Heart right ventricle (tissue), 16 donors: ENCODE results near the gene NANP. TPM values are rescaled to one million over a fixed set of nuclear protein-coding genes. Genes with fewer than 3 reads are reported as not detected.
"Not testable (repeated sequence)": the region's sequence is repeated elsewhere in the genome, so short reads cannot be mapped to it uniquely, and the experiment has no call there.

Experiments
- ATAC-seq, 8 donors: fragments of 200-7000 bp; cut with Tn5 transposase; one replicate each; pipeline ENCODE4 v1.9.1; 2020; ENCODE audit warnings: mild to moderate bottlenecking in 8 of 8, moderate library complexity in 8 of 8, moderate number of reproducible peaks in 1 of 8
- DNase-seq, 2 donors: peaks; one replicate each; pipeline ENCODE4 v3.0.0-alpha.2; 2020
- H3K27ac ChIP-seq, 10 donors: fragments of 200-600 bp; sonication (generic) in 2 of 10; one replicate each; pipeline versions ENCODE4 v1.5.0 to v1.8.0; 2020 to 2022; ENCODE audit warnings: mild to moderate bottlenecking in 3 of 10
- H3K27me3 ChIP-seq, 7 donors: fragments of 200-600 bp; one replicate each; pipeline ENCODE4 v1.8.0; 2021 to 2022; ENCODE audit warnings: mild to moderate bottlenecking in 2 of 7
- H3K36me3 ChIP-seq, 9 donors: fragments of 200-600 bp; sonication (generic) in 1 of 9; one replicate each; pipeline versions ENCODE4 v1.5.0 to v1.8.0; 2020 to 2022; ENCODE audit warnings: mild to moderate bottlenecking in 2 of 9
- H3K4me1 ChIP-seq, 9 donors: fragments of 200-600 bp; sonication (generic) in 1 of 9; one replicate each; pipeline versions ENCODE4 v1.5.0 to v1.8.0; 2020 to 2022; ENCODE audit warnings: mild to moderate bottlenecking in 4 of 9
- H3K4me3 ChIP-seq, 10 donors: fragments of 200-600 bp; sonication (generic) in 2 of 10; one replicate each; pipeline versions ENCODE4 v1.5.0 to v1.8.0; 2020 to 2022; ENCODE audit warnings: mild to moderate bottlenecking in 7 of 10, moderate library complexity in 2 of 10
- H3K9me3 ChIP-seq, 11 donors: fragments of 200-600 bp in 10 of 11; sonication (generic) in 2 of 11; one replicate each; pipeline versions ENCODE4 v1.5.0 to v1.8.0; 2013 to 2022; ENCODE audit warnings: mild to moderate bottlenecking in 2 of 11, control low read depth in 1 of 11, moderate library complexity in 1 of 11
- CTCF ChIP-seq, 9 donors: fragments of 200-600 bp; sonication (generic) in 2 of 9; IDR thresholded peaks; one replicate each; pipeline versions ENCODE4 v1.5.0 to v1.8.0; 2021 to 2022; ENCODE audit warnings: antibody characterized with exemption in 9 of 9, mild to moderate bottlenecking in 5 of 9, moderate library complexity in 1 of 9
- WGBS, 2 donors: extraction: QIAGEN DNeasy Blood & Tissue Kit; methylation state at CpG; one replicate each; pipeline ENCODE4 v1.1.7; 2013; ENCODE audit warnings: inconsistent platforms in 1 of 2; 5-methylcytosine and 5-hydroxymethylcytosine counted together
- intact Hi-C, 10 donors: fragments of 100-400 bp; cut with DNase I; formaldehyde crosslinking; loops; one replicate each; pipeline versions ENCODE4 v1.11.1 to v1.14.2; 2022
- polyA plus RNA-seq, 2 donors: library from polyadenylated mRNA; stranded (reverse); fragments of 200-250 nt; gene quantifications; one replicate each; pipeline ENCODE4 v1.2.3, GENCODE V29; 2013
- total RNA-seq, 10 donors: library from RNA; stranded (reverse); fragmentation: NEBNext Ultra II Directional in 3 of 10; extraction: Animal tissue kit (Norgen Biotek cat#: 25700) in 3 of 10; gene quantifications; one replicate each; pipeline versions ENCODE4 v1.2.1 to v1.2.4, GENCODE V29; 2021 to 2023
- donor health status: Arrhythmogenic right ventricular cardiomyopathy.
- donor health status: ischemic (EF 13 %, LVEDD 7.1; RV severe dilation, severe dysfunction).
- donor health status: healthy with polysubstance abuse.
- donor health status: DM: no; HTN: yes; CAD: no.
- donor health status: DM: no; HTN: no; CAD: no.
- donor health status: ischemic (EF 25% LVEDD 6.9; RV normal size, moderate dysfunction).
- donor health status: ischemic (EF 25% LVEDD 5.7; RV mildly dilated, moderate dysfunction).
- donor health status: healthy.
- donor health status: DM: yes; HTN: yes; CAD: no.
- donor health status: Ischemic cardiomyopathy.
- donor health status: ischemic (EF 35%, LVEDD 5.7; RV mildly dilated, moderate dysfunction).
- donor health status: nonischemic (EF 11% LVEDD 7.7; RV severe dilation, severe dysfunction).
- donor health status: DM: yes; HTN: yes; CAD: no.
- donor health status: PGD.
- donor health status: ischemic (EF 29% LVEDD 5.4; RV normal size, mild dysfunction).
- donor health status: nonischemic (EF 23%, LVEDD 6.1; RV moderate dilation, normal function).

NANP gene
- total and polyA plus RNA-seq, 12 donors, result 1.7 to 6.2 (median 2.9) TPM

- ATAC-seq (peak in 2 of 8 donors; percentile 17 to 34), DNase-seq (no peak)
- WGBS, 2 donors, result 71 to 76% methylated on average over 10 of the region's 10 CpGs
- H3K4me1 ChIP-seq, result no peaks in the 10 kb centered on the region
- H3K36me3 ChIP-seq, result no peaks in the 10 kb centered on the region
- intact Hi-C loops, result no loop called here
- no peak for TF ChIP-seq CTCF (IDR thresholded peaks at IDR 0.05)
- no peaks in the 10 kb centered on the region for H3K27me3 ChIP-seq
- H3K9me3 ChIP-seq, result no peaks in the 10 kb centered on the region
- no peak overlapping the region for H3K27ac ChIP-seq
- no peak overlapping the region for H3K4me3 ChIP-seq
Measured at GRCh38 chr20:25600632-25601031, 23.2 kb downstream of the NANP start.

- Histone ChIP-seq H3K27ac (no peak overlapping the region), H3K4me1 (no peaks in the 10 kb centered on the region), H3K9me3 (no peaks in the 10 kb centered on the region), H3K4me3 (no peak overlapping the region), H3K36me3 (no peaks in the 10 kb centered on the region), H3K27me3 (no peaks in the 10 kb centered on the region)
- no peak for ATAC-seq
- TF ChIP-seq CTCF (IDR thresholded peaks at IDR 0.05), result no peak
- WGBS, 2 donors, result 65 to 73% methylated on average over 9 of the region's 9 CpGs
- intact Hi-C loops, result no loop called here
- DNase-seq, result no peak
Measured at GRCh38 chr20:25592135-25592852, 31.5 kb downstream of the NANP start.

- H3K27me3 ChIP-seq, H3K36me3 ChIP-seq, H3K27ac ChIP-seq, H3K4me3 ChIP-seq, ATAC-seq, H3K9me3 ChIP-seq, DNase-seq, H3K4me1 ChIP-seq, intact Hi-C loops: not testable (repeated sequence)
- WGBS, 2 donors, result 77 to 86% methylated on average over 4 of the region's 4 CpGs
Measured at GRCh38 chr20:25590778-25591177, 33.0 kb downstream of the NANP start.

- Histone ChIP-seq H3K36me3 (no peaks in the 10 kb centered on the region), H3K27me3 (peaks cover 0 to 29% (median 21%) of the 10 kb centered on the region in 7 donors), H3K4me3 (no peak overlapping the region), H3K27ac (no peak overlapping the region), H3K4me1 (peaks cover 0 to 14% (median 11%) of the 10 kb centered on the region in 9 donors), H3K9me3 (no peaks in the 10 kb centered on the region)
- DNase-seq (no peak), ATAC-seq (no peak)
- 96% methylated on average over 7 of the region's 7 CpGs for WGBS, 2 donors
- TF ChIP-seq CTCF (IDR thresholded peaks at IDR 0.05), result no peak
- intact Hi-C loops, result loop anchor here in 1 of 10 donors (10.0 kb wide), 1 partner anchor 54 kb away; no protein-coding TSS in a partner anchor
Measured at GRCh38 chr20:25588491-25588890, 35.3 kb downstream of the NANP start.

- Histone ChIP-seq H3K36me3 (no peaks in the 10 kb centered on the region), H3K9me3 (no peaks in the 10 kb centered on the region), H3K4me3 (no peak overlapping the region), H3K4me1 (peaks cover 0 to 14% (median 11%) of the 10 kb centered on the region in 9 donors), H3K27me3 (peaks cover 0 to 38% (median 27%) of the 10 kb centered on the region in 7 donors), H3K27ac (no peak overlapping the region)
- DNase-seq, result no peak
- ATAC-seq, result no peak
- 82 to 87% methylated on average over 5 of the region's 5 CpGs for WGBS, 2 donors
- no peak for TF ChIP-seq CTCF (IDR thresholded peaks at IDR 0.05)
- intact Hi-C loops, result loop anchor here in 1 of 10 donors (10.0 kb wide), 1 partner anchor 53 kb away; no protein-coding TSS in a partner anchor
Measured at GRCh38 chr20:25587536-25587935, 36.3 kb downstream of the NANP start.
